ENCODE measurements around the gene ARSB. TPM values are rescaled to one million over a fixed set of nuclear protein-coding genes. Genes with fewer than 3 reads are reported as not detected.

ARSB gene
- total and polyA plus RNA-seq, 2 experiments from 2014 or later, result 16.0 to 25.5 TPM

- no peaks in the 10 kb centered on the region for H3K9me3 ChIP-seq (ENCODE audit: low read depth)
- H3K27ac ChIP-seq, result no peak overlapping the region
- H3K36me3 ChIP-seq, result no peaks in the 10 kb centered on the region
- TF ChIP-seq CTCF (IDR thresholded peaks at IDR 0.05; ENCODE audit: low read depth, low read length), result no peak
- H3K27me3 ChIP-seq, result no peaks in the 10 kb centered on the region
- H3K4me1 ChIP-seq (ENCODE audit: low read depth), result no peaks in the 10 kb centered on the region
- no peak overlapping the region for H3K4me3 ChIP-seq
- no peak for DNase-seq (ENCODE audit: low read depth in 1 of 2, low spot score in 1 of 2)
These were observed 22.8 kb upstream of the ARSB start for GRCh38 chr5:79007872-79008271.

GRCh38 chr5:79005936-79006631 lies 21.0 kb upstream of the ARSB start:
- H3K4me1 ChIP-seq (ENCODE audit: low read depth), result no peaks in the 10 kb centered on the region
- DNase-seq (ENCODE audit: low read depth in 1 of 2, low spot score in 1 of 2), result no peak
- no peaks in the 10 kb centered on the region for H3K27me3 ChIP-seq
- H3K9me3 ChIP-seq (ENCODE audit: low read depth), result no peaks in the 10 kb centered on the region
- no peaks in the 10 kb centered on the region for H3K36me3 ChIP-seq
- no peak for TF ChIP-seq CTCF (IDR thresholded peaks at IDR 0.05; ENCODE audit: low read depth, low read length)
- no peak overlapping the region for H3K27ac ChIP-seq
- no peak overlapping the region for H3K4me3 ChIP-seq

GRCh38 chr5:79005151-79005550 lies 20.0 kb upstream of the ARSB start:
- no peak for TF ChIP-seq CTCF (IDR thresholded peaks at IDR 0.05; ENCODE audit: low read depth, low read length)
- no peak for DNase-seq (ENCODE audit: low read depth in 1 of 2, low spot score in 1 of 2)
- no peaks in the 10 kb centered on the region for H3K27me3 ChIP-seq
- no peak overlapping the region for H3K4me3 ChIP-seq
- H3K4me1 ChIP-seq (ENCODE audit: low read depth), result no peaks in the 10 kb centered on the region
- H3K27ac ChIP-seq, result no peak overlapping the region
- no peaks in the 10 kb centered on the region for H3K36me3 ChIP-seq
- H3K9me3 ChIP-seq (ENCODE audit: low read depth), result no peaks in the 10 kb centered on the region

- no peaks in the 10 kb centered on the region for H3K4me1 ChIP-seq (ENCODE audit: low read depth)
- TF ChIP-seq CTCF (IDR thresholded peaks at IDR 0.05; ENCODE audit: low read depth, low read length), result no peak
- no peaks in the 10 kb centered on the region for H3K9me3 ChIP-seq (ENCODE audit: low read depth)
These were observed 17.3 kb upstream of the ARSB start for GRCh38 chr5:79002374-79002773.

GRCh38 chr5:79001471-79001870 lies 16.4 kb upstream of the ARSB start:
- H3K27me3 ChIP-seq, result no peaks in the 10 kb centered on the region
- no peaks in the 10 kb centered on the region for H3K9me3 ChIP-seq (ENCODE audit: low read depth)
- H3K27ac ChIP-seq, result no peak overlapping the region
- H3K4me1 ChIP-seq (ENCODE audit: low read depth), result no peaks in the 10 kb centered on the region
- TF ChIP-seq CTCF (IDR thresholded peaks at IDR 0.05; ENCODE audit: low read depth, low read length), result no peak
- no peak for DNase-seq (ENCODE audit: low read depth in 1 of 2, low spot score in 1 of 2)
- no peaks in the 10 kb centered on the region for H3K36me3 ChIP-seq
- no peak overlapping the region for H3K4me3 ChIP-seq

More at GRCh38 chr5:79002374-79002773, 17.3 kb upstream of the ARSB start:
- Histone ChIP-seq H3K36me3 (no peaks in the 10 kb centered on the region), H3K27ac (no peak overlapping the region), H3K4me3 (no peak overlapping the region), H3K27me3 (no peaks in the 10 kb centered on the region)
- no peak for DNase-seq (ENCODE audit: low read depth in 1 of 2, low spot score in 1 of 2)
